ENCODE results near the gene CYGB. TPM values are rescaled to one million over a fixed set of nuclear protein-coding genes. Genes with fewer than 3 reads are reported as not detected.
A peak's percentile ranks its signal among the peaks of the same experiment; 100 is the strongest.

The CYGB gene
- total and polyA plus RNA-seq, 9 of the 15 experiments (the other 6 are each of a cell fraction or from before 2014, with no cell fraction given), result 0.08 to 0.95 (median 0.18) TPM; not detected in 5

GRCh38 chr17:76534831-76535732 is 2.4 kb downstream of the CYGB start:
- Histone ChIP-seq H3K9ac (ENCODE audit: insufficient read depth in 1 of 2, low read depth in 2 of 2, low read length in 2 of 2) (peak overlapping the region in 1 of 2 experiments; percentile 84; a peak in 2 of 4 replicates), H3K4me1 (replicated peaks in 1 of 2; ENCODE audit: control insufficient read depth in 2 of 2, insufficient read depth in 2 of 2, low read length in 2 of 2) (peaks cover 10 to 51% of the 10 kb centered on the region in 2 experiments), H3K27ac (ENCODE audit: extremely low read depth, low read depth, low read length) (no peak overlapping the region), H3K79me2 (ENCODE audit: control insufficient read depth, insufficient read depth, low read length) (no peaks in the 10 kb centered on the region), H4K20me1 (replicated peaks; ENCODE audit: control insufficient read depth, insufficient read depth, low read length) (no peaks in the 10 kb centered on the region), H3K36me3 (ENCODE audit: control insufficient read depth, insufficient read depth, low read length) (no peaks in the 10 kb centered on the region; the same call in 2 of the 3 replicates), H3K4me3 (no peak overlapping the region), H2AFZ (ENCODE audit: low read depth, low read length) (no peak overlapping the region), H3K9me3 (replicated peaks; ENCODE audit: control insufficient read depth, insufficient read depth, low read depth, low read length) (no peaks in the 10 kb centered on the region), H3K9me1 (ENCODE audit: control insufficient read depth, insufficient read depth, low read length) (no peaks in the 10 kb centered on the region), H3K4me2 (ENCODE audit: insufficient read depth, low read length) (no peak overlapping the region), H3K27me3 (ENCODE audit: control insufficient read depth in 2 of 2, insufficient read depth in 2 of 2, low read length in 2 of 2) (no peaks in the 10 kb centered on the region)
- DNase-seq (ENCODE audit: extremely low read depth in 1 of 4, low spot score in 3 of 4) (no peak), FAIRE-seq (peak; percentile 52), ATAC-seq (peak; percentile 18; the same call in 1 of the 3 replicates)
- in situ Hi-C loops (cut with MboI) (no loop called here), intact Hi-C loops (cut with micrococcal nuclease) (no loop called here)
- 56% methylated on average over 6 of the region's 7 CpGs for WGBS (ENCODE audit: insufficient coverage, low coverage, missing lambda C conversion rate)
- CTCF ChIA-PET (ENCODE audit: low intra/inter-chr PET ratio), result no interaction called here
- TF ChIP-seq ZNF239 (CRISPR knock-in tag; IDR thresholded peaks at IDR 0.05) (no peak), RFX1 (IDR thresholded peaks at IDR 0.05) (no peak), PHF20 (IDR thresholded peaks at IDR 0.05; ENCODE audit: partially characterized antibody) (no peak), SRSF1 (IDR thresholded peaks at IDR 0.05; ENCODE audit: low read depth, low read length) (no peak), SAP30 (IDR thresholded peaks at IDR 0.05; ENCODE audit: borderline replicate concordance, insufficient read depth, low read depth, low read length, poor library complexity, severe bottlenecking) (no peak), RBFOX2 (IDR thresholded peaks at IDR 0.05; ENCODE audit: low read depth, low read length) (no peak), NFATC3 (IDR thresholded peaks at IDR 0.05) (no peak), XRCC3 (IDR thresholded peaks at IDR 0.05) (no peak), C11orf30 (IDR thresholded peaks at IDR 0.05; ENCODE audit: low read depth) (no peak), PHB (CRISPR knock-in tag; IDR thresholded peaks at IDR 0.05) (no peak), ARID2 (IDR thresholded peaks at IDR 0.05) (no peak)
- TF ChIP-seq, protein P1, sequence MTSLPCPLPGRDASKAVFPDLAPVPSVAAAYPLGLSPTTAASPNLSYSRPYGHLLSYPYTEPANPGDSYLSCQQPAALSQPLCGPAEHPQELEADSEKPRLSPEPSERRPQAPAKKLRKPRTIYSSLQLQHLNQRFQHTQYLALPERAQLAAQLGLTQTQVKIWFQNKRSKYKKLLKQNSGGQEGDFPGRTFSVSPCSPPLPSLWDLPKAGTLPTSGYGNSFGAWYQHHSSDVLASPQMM (CRISPR knock-in tag; IDR thresholded peaks at IDR 0.05), result no peak
- TF ChIP-seq, protein P2, sequence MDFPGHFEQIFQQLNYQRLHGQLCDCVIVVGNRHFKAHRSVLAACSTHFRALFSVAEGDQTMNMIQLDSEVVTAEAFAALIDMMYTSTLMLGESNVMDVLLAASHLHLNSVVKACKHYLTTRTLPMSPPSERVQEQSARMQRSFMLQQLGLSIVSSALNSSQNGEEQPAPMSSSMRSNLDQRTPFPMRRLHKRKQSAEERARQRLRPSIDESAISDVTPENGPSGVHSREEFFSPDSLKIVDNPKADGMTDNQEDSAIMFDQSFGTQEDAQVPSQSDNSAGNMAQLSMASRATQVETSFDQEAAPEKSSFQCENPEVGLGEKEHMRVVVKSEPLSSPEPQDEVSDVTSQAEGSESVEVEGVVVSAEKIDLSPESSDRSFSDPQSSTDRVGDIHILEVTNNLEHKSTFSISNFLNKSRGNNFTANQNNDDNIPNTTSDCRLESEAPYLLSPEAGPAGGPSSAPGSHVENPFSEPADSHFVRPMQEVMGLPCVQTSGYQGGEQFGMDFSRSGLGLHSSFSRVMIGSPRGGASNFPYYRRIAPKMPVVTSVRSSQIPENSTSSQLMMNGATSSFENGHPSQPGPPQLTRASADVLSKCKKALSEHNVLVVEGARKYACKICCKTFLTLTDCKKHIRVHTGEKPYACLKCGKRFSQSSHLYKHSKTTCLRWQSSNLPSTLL (IDR thresholded peaks at IDR 0.05), result no peak
- no TSS peak for BruUV-seq (replicated peaks)
- POLR2A ChIA-PET, result interaction anchor here (1.0 kb wide), 2 partner anchors 12 to 202 kb away, joined by 3 read pairs; partner anchors contain the start of gene SRSF2

Data from K562 (cell line).